ENCODE measurements around the gene TRAPPC5. TPM values are rescaled to one million over a fixed set of nuclear protein-coding genes. Genes with fewer than 3 reads are reported as not detected.

TRAPPC5 gene
- total RNA-seq, 1 experiment from 2014 or later, result 77.4 TPM

DNA sequence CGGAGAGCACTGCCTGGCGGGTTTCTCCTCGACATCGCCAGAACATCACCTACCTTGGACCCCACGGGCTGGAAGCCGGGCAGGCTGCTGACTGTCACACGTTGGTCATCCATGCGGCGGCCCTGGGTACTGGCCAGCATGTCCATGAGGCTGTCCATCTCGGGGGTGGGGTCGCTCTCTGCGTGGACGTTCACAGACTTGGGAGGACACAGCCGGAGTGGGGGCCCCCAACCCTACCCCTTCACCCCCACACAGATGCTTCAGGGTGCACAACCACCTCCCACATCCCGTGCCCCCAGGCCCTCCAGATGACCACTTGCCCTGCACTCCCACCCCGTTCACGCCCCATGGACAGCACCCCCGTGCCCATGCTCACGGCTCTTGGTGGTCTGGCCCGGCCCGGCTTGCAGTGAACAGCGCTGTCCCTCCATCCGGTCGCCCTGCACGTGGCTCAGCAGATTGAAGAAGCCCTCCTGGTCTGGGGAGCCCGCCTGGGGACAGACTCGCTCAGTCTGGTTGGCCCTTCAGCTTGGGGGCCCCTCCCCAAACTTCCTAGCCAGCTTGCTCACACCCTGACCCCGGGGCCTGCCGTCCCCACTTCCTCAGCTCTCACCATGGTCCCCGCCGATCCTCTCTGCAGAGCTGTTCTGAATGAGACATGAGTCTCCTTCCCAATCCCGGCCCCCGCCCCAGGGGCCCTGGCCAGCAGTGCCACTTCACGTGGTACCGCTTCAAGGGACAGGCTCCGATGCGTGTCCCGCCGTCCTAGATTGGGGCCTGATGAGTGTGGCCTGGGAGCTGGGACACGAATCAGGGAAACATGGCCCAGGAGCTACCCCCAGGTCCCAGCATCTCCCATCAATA lies 48.1 kb upstream of the TRAPPC5 start:
- Histone ChIP-seq H4K8ac (replicated peaks; ENCODE audit: insufficient read length, low read depth, low read length) (no peak overlapping the region), H3K79me1 (ENCODE audit: insufficient read depth, low read depth, low read length, poor library complexity, severe bottlenecking) (peaks cover 16% of the 10 kb centered on the region), H3K23me2 (ENCODE audit: insufficient read length, low read depth, low read length, poor library complexity, severe bottlenecking) (peaks cover 14% of the 10 kb centered on the region), H3K27me3 (ENCODE audit: insufficient read depth, low read length) (peaks cover 16% of the 10 kb centered on the region; the same call in 1 of the 2 replicates), H3K27ac (ENCODE audit: insufficient read length, low read depth, low read length) (no peak overlapping the region), H3K56ac (ENCODE audit: insufficient read length, low read depth, low read length) (no peak overlapping the region), H3K4ac (ENCODE audit: low read depth, low read length) (no peak overlapping the region), H3K23ac (ENCODE audit: insufficient read length, low read depth, low read length) (no peak overlapping the region), H2BK5ac (ENCODE audit: insufficient read length, low read length) (no peak overlapping the region), H3K79me2 (ENCODE audit: insufficient read depth, low read length) (peaks cover 24% of the 10 kb centered on the region; the same call in 1 of the 2 replicates), H2BK12ac (ENCODE audit: insufficient read length, low read depth, low read length) (no peak overlapping the region), H2AFZ (ENCODE audit: low read length) (no peak overlapping the region), H3K18ac (ENCODE audit: insufficient read length, low read depth, low read length) (no peak overlapping the region), H3K4me2 (ENCODE audit: insufficient read depth, insufficient read length, low read length) (no peak overlapping the region), H3T11ph (ENCODE audit: low read length) (no peak overlapping the region), H3K14ac (ENCODE audit: insufficient read depth, low read length) (no peak overlapping the region), H3K9ac (ENCODE audit: extremely low read depth, insufficient read length, low read length) (no peak overlapping the region), H4K5ac (ENCODE audit: insufficient read length, low read depth, low read length) (no peak overlapping the region), H4K91ac (ENCODE audit: insufficient read length, low read depth, low read length) (no peak overlapping the region), H4K20me1 (ENCODE audit: control insufficient read depth, insufficient read depth, insufficient read length) (no peaks in the 10 kb centered on the region), H3K4me1 (ENCODE audit: insufficient read depth, low read length) (no peaks in the 10 kb centered on the region), H2AK5ac (ENCODE audit: insufficient read length, low read length) (no peak overlapping the region), H2BK20ac (ENCODE audit: low read depth, low read length, poor library complexity, severe bottlenecking) (no peak overlapping the region), H3K9me3 (ENCODE audit: control insufficient read depth, low read depth, low read length) (no peaks in the 10 kb centered on the region), H2BK15ac (ENCODE audit: low read depth, low read length) (no peak overlapping the region), H2BK120ac (ENCODE audit: low read depth, low read length, poor library complexity, severe bottlenecking) (no peak overlapping the region)
- H3K9me3 Mint-ChIP-seq, result no peaks in the 10 kb centered on the region; a peak in 2 of 5 replicates
- peaks cover 30% of the 10 kb centered on the region for H3K27me3 Mint-ChIP-seq (ENCODE audit: low read depth)
- peaks cover 15 to 28% of the 10 kb centered on the region in 2 experiments for H3K4me1 Mint-ChIP-seq
- WGBS (ENCODE audit: extremely low coverage, insufficient read length, low lambda C conversion rate), result no CpG with 5 or more reads among the region's 40 CpGs
- no peak overlapping the region; a peak in 1 of 5 replicates for H3K4me3 Mint-ChIP-seq
- TF ChIP-seq, protein P1, sequence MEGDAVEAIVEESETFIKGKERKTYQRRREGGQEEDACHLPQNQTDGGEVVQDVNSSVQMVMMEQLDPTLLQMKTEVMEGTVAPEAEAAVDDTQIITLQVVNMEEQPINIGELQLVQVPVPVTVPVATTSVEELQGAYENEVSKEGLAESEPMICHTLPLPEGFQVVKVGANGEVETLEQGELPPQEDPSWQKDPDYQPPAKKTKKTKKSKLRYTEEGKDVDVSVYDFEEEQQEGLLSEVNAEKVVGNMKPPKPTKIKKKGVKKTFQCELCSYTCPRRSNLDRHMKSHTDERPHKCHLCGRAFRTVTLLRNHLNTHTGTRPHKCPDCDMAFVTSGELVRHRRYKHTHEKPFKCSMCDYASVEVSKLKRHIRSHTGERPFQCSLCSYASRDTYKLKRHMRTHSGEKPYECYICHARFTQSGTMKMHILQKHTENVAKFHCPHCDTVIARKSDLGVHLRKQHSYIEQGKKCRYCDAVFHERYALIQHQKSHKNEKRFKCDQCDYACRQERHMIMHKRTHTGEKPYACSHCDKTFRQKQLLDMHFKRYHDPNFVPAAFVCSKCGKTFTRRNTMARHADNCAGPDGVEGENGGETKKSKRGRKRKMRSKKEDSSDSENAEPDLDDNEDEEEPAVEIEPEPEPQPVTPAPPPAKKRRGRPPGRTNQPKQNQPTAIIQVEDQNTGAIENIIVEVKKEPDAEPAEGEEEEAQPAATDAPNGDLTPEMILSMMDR (conservative IDR thresholded peaks at IDR 0.05), result no peak
- peaks cover 0 to 9% (median 8%) of the 10 kb centered on the region in 3 experiments; a peak in 4 of 7 replicates for H3K36me3 Mint-ChIP-seq (ENCODE audit: insufficient read depth in 1 of 3, low read depth in 3 of 3)
- DNase-seq, result no peak
- H3K27ac Mint-ChIP-seq, result no peak overlapping the region

Data from H9 (cell line).